ENCODE measurements around the gene COPG1.
"Not testable (repeated sequence)": the region's sequence is repeated elsewhere in the genome, so short reads cannot be mapped to it uniquely, and the experiment has no call there.

Gene COPG1

DNA sequence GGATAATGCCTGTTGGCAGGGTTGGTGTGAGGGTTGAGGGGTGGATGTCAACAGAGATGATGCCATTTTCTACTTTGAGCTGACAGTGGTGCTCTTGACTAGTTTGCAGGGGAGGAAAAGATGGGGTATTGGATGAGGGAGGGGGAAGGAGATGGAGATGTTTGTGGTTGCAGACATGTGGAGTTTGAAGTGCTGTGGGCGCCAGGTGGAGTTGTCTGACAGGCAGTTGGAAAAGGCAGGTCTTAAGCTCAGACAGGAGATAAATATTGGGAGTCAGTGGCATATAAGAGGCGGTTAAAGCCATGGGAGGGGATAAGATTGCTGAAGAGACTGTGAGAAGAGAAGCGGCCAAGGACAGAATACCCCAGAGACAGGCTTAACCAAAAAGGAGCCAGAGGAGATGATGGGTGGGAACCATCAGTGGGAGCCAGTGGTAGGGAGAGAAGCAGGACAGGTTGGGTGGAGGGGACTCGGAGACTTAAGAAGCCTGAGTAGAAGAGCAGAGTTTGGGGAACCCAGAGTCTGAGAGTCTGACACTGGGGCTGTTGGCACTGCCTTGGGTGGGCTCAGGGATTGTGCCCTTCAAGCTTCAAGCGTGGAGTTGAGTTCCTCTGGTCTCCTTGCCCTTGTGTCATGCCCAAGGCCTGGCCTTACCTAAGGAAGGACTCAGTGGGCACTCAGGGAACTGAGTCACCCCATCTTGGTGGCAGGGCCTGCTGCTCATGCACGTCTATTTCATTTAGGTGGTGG is 13.9 kb downstream of the COPG1 start:
- no peak overlapping the region for H3K4me3 Mint-ChIP-seq
- peaks cover 73% of the 10 kb centered on the region for H3K36me3 Mint-ChIP-seq (ENCODE audit: low read depth)
- H3K27ac Mint-ChIP-seq = no peak overlapping the region
- H3K27me3 Mint-ChIP-seq (ENCODE audit: low read depth) = no peaks in the 10 kb centered on the region
- no peaks in the 10 kb centered on the region for H3K9me3 Mint-ChIP-seq
- no peaks in the 10 kb centered on the region for H3K4me1 Mint-ChIP-seq
- no peak for TF ChIP-seq CTCF (IDR thresholded peaks at IDR 0.05; ENCODE audit: unreplicated experiment in 3 of 3)

- not testable (repeated sequence) for H3K4me1 Mint-ChIP-seq; H3K4me3 Mint-ChIP-seq; H3K9me3 Mint-ChIP-seq; H3K27me3 Mint-ChIP-seq (ENCODE audit: low read depth); H3K27ac Mint-ChIP-seq
- H3K36me3 Mint-ChIP-seq (ENCODE audit: low read depth) = peaks cover 77% of the 10 kb centered on the region
Observed at GRCh38 chr3:129264994-129265393, 15.6 kb downstream of the COPG1 start.

DNA sequence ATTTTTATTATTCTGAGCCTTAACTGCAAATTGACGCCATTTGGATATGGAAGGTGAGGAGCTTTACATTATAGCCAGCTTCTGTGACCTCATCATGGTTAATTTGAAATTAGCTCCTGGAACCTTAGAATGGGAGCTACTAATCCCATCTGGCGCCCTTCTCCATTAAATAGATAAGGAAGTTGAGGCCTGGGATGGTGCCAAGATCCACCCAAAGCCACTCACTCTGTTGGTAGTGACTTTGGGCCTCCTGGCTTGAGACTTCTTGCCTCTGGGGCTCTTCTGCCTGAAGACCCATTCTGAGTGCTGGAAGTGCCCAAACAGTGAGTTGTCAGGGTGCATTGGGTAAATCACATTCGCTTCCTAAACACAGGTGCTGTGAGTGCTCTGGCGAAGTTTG is 17.2 kb downstream of the COPG1 start:
- no peaks in the 10 kb centered on the region for H3K27me3 Mint-ChIP-seq (ENCODE audit: low read depth)

DNA sequence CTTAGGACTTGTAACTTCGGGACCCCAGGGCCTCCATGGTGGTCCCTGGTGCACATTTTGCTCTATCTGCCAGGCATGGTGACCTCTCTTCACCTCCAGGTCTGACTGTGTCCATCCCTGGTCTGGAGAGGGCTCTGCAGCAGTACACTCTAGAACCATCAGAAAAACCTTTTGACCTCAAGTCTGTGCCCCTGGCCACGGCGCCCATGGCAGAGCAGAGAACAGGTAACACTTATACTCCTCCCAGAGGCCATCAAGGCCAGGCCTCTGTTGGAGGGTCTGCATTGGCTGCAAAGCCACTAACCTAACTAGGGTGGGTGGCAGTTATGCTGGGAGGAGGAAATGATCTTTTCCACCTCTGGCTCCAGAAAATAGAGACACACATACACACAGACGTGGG is 19.0 kb downstream of the COPG1 start:
- Mint-ChIP-seq H3K9me3 (no peaks in the 10 kb centered on the region), H3K27ac (no peak overlapping the region), H3K36me3 (ENCODE audit: low read depth) (peaks cover 77% of the 10 kb centered on the region), H3K4me1 (no peaks in the 10 kb centered on the region), H3K4me3 (no peak overlapping the region), H3K27me3 (ENCODE audit: low read depth) (no peaks in the 10 kb centered on the region)
- TF ChIP-seq CTCF (IDR thresholded peaks at IDR 0.05; ENCODE audit: unreplicated experiment in 3 of 3) = no peak

More for the DNA sequence above, 17.2 kb downstream of the COPG1 start:
- Mint-ChIP-seq H3K9me3 (no peaks in the 10 kb centered on the region), H3K4me3 (no peak overlapping the region), H3K27ac (no peak overlapping the region), H3K4me1 (no peaks in the 10 kb centered on the region), H3K36me3 (ENCODE audit: low read depth) (peaks cover 80% of the 10 kb centered on the region)
- TF ChIP-seq CTCF (IDR thresholded peaks at IDR 0.05; ENCODE audit: unreplicated experiment in 3 of 3) = no peak

DNA sequence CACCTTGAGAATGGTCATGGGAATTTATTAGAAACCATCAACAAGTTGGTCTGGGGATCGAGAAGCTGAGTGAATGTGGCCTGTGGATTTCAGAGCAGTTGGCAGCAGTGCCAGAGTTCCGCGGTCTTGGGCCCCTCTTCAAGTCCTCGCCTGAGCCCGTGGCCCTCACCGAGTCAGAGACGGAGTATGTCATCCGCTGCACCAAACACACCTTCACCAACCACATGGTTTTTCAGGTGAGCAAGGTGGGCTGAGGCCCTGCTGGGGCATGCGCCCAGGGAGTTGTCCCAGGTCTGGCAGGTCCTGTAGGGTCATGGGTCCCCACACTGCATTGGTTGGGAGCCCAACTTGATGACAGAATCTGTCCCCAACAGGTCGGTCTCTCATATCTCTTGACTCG is 22.3 kb downstream of the COPG1 start:
- peaks cover 82% of the 10 kb centered on the region for H3K36me3 Mint-ChIP-seq (ENCODE audit: low read depth)
- H3K4me3 Mint-ChIP-seq = no peak overlapping the region

DNA sequence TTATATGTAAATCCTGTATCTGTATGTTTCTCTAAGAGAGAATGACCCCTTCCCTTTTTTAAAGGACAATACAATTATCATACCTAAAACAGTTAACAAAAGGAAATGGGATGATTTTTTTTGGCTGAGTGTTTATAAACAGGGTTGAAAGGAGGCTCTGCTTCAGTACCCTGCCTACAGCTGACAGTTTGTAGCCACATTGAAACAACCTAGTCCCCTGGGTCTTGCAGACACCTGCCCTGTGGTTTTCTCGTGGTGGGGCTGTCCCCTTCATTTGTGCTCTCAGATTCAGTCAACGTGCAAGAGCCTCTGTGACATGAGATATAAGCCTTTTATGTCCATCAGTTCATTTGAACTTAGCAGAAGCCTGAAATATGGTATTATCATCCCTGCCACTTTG is 27.0 kb downstream of the COPG1 start:
- no peak overlapping the region for H3K27ac Mint-ChIP-seq
- peaks cover 55% of the 10 kb centered on the region for H3K36me3 Mint-ChIP-seq (ENCODE audit: low read depth)
- no peaks in the 10 kb centered on the region for H3K27me3 Mint-ChIP-seq (ENCODE audit: low read depth)
- peaks cover 17% of the 10 kb centered on the region for H3K4me1 Mint-ChIP-seq
- no peak for TF ChIP-seq CTCF (IDR thresholded peaks at IDR 0.05; ENCODE audit: unreplicated experiment in 3 of 3)
- H3K9me3 Mint-ChIP-seq = no peaks in the 10 kb centered on the region
- H3K4me3 Mint-ChIP-seq = no peak overlapping the region

More for the DNA sequence above, 22.3 kb downstream of the COPG1 start:
- no peaks in the 10 kb centered on the region for H3K9me3 Mint-ChIP-seq
- H3K4me1 Mint-ChIP-seq = no peaks in the 10 kb centered on the region
- H3K27ac Mint-ChIP-seq = no peak overlapping the region
- no peak for TF ChIP-seq CTCF (IDR thresholded peaks at IDR 0.05; ENCODE audit: unreplicated experiment in 3 of 3)
- H3K27me3 Mint-ChIP-seq (ENCODE audit: low read depth) = no peaks in the 10 kb centered on the region
